H9 (cell line): ENCODE data around the gene F2. TPM values are rescaled to one million over a fixed set of nuclear protein-coding genes. Genes with fewer than 3 reads are reported as not detected.

Experiments used
- DNase-seq: peaks from one replicate; pipeline ENCODE4 v3.0.0-alpha.2; 2017
- H2AFZ ChIP-seq: one replicate; pipeline ENCODE4 v1.6.1; 2013; ENCODE audit warnings: mild to moderate bottlenecking, low read length, control low read depth, moderate library complexity
- H2AK5ac ChIP-seq: 2 replicates; pipeline ENCODE4 v1.6.1; 2013; ENCODE audit warnings: low read length, control low read depth, mixed read lengths; ENCODE audit not compliant: insufficient read length
- H2BK120ac ChIP-seq: one replicate; pipeline ENCODE4 v1.6.1; 2013; ENCODE audit warnings: low read depth, mild to moderate bottlenecking, low read length, control low read depth, inconsistent platforms; ENCODE audit not compliant: poor library complexity, severe bottlenecking
- H2BK12ac ChIP-seq: 2 replicates; pipeline ENCODE4 v1.6.1; 2013; ENCODE audit warnings: low read length, control low read depth, mixed read lengths, low read depth; ENCODE audit not compliant: insufficient read length
- H2BK15ac ChIP-seq: 2 replicates; pipeline ENCODE4 v1.6.1; 2013; ENCODE audit warnings: low read depth, low read length, control low read depth
- H2BK20ac ChIP-seq: one replicate; pipeline ENCODE4 v1.6.1; 2013; ENCODE audit warnings: low read depth, mild to moderate bottlenecking, low read length, control low read depth, inconsistent platforms; ENCODE audit not compliant: poor library complexity, severe bottlenecking
- H2BK5ac ChIP-seq: 2 replicates; pipeline ENCODE4 v1.6.1; 2013; ENCODE audit warnings: low read length, control low read depth, mixed read lengths; ENCODE audit not compliant: insufficient read length
- H3K14ac ChIP-seq: 2 replicates; pipeline ENCODE4 v1.6.1; 2013; ENCODE audit warnings: low read length, control low read depth; ENCODE audit not compliant: insufficient read depth
- H3K18ac ChIP-seq: 2 replicates; pipeline ENCODE4 v1.6.1; 2013; ENCODE audit warnings: low read depth, mild to moderate bottlenecking, mixed read lengths, low read length, control low read depth; ENCODE audit not compliant: insufficient read length
- H3K23ac ChIP-seq: 2 replicates; pipeline ENCODE4 v1.6.1; 2013; ENCODE audit warnings: low read length, control low read depth, mixed read lengths, low read depth; ENCODE audit not compliant: insufficient read length
- H3K23me2 ChIP-seq: 2 replicates; pipeline ENCODE4 v1.6.1; 2013; ENCODE audit warnings: low read depth, mild to moderate bottlenecking, mixed read lengths, low read length, control low read depth; ENCODE audit not compliant: insufficient read length, poor library complexity, severe bottlenecking
- H3K27ac ChIP-seq: 2 replicates; pipeline ENCODE4 v1.5.1; 2013; ENCODE audit warnings: low read length, control low read depth, mixed read lengths, low read depth; ENCODE audit not compliant: insufficient read length
- H3K27me3 ChIP-seq: 2 replicates; pipeline ENCODE4 v1.6.1; 2013; ENCODE audit warnings: low read length, control low read depth, inconsistent platforms; ENCODE audit not compliant: insufficient read depth
- H3K4ac ChIP-seq: 2 replicates; pipeline ENCODE4 v1.6.1; 2013; ENCODE audit warnings: low read depth, mild to moderate bottlenecking, control low read depth, inconsistent platforms, low read length, moderate library complexity
- H3K4me1 ChIP-seq: 2 replicates; pipeline ENCODE4 v1.6.1; 2013; ENCODE audit warnings: low read length, control low read depth, inconsistent platforms; ENCODE audit not compliant: insufficient read depth
- H3K4me2 ChIP-seq: 2 replicates; pipeline ENCODE4 v1.6.1; 2013; ENCODE audit warnings: low read length, control low read depth, mixed read lengths; ENCODE audit not compliant: insufficient read length, insufficient read depth
- H3K56ac ChIP-seq: 2 replicates; pipeline ENCODE4 v1.6.1; 2013; ENCODE audit warnings: low read depth, mild to moderate bottlenecking, mixed read lengths, low read length, control low read depth; ENCODE audit not compliant: insufficient read length
- H3K79me1 ChIP-seq: 2 replicates; pipeline ENCODE4 v1.6.1; 2013; ENCODE audit warnings: low read depth, mild to moderate bottlenecking, moderate library complexity, low read length, control low read depth, inconsistent platforms; ENCODE audit not compliant: insufficient read depth, poor library complexity, severe bottlenecking
- H3K79me2 ChIP-seq: 2 replicates; pipeline ENCODE4 v1.6.1; 2013; ENCODE audit warnings: low read length, control low read depth, inconsistent platforms; ENCODE audit not compliant: insufficient read depth
- H3K9ac ChIP-seq: 2 replicates; pipeline ENCODE4 v1.6.1; 2013; ENCODE audit warnings: low read length, control low read depth, mixed read lengths; ENCODE audit not compliant: insufficient read length; ENCODE audit errors: extremely low read depth
- H3K9me3 ChIP-seq: one replicate; pipeline ENCODE4 v1.6.1; 2013; ENCODE audit warnings: low read depth, low read length, inconsistent platforms; ENCODE audit not compliant: control insufficient read depth
- H3T11ph ChIP-seq: one replicate; pipeline ENCODE4 v1.6.1; 2013; ENCODE audit warnings: mild to moderate bottlenecking, low read length, control low read depth, inconsistent platforms
- H4K20me1 ChIP-seq: one replicate; pipeline ENCODE4 v1.6.1; 2013; ENCODE audit not compliant: control insufficient read depth, insufficient read length, insufficient read depth
- H4K5ac ChIP-seq: 2 replicates; pipeline ENCODE4 v1.6.1; 2013; ENCODE audit warnings: low read depth, mild to moderate bottlenecking, mixed read lengths, low read length, control low read depth; ENCODE audit not compliant: insufficient read length
- H4K8ac ChIP-seq: replicated peaks from 2 replicates; pipeline ENCODE4 v1.6.1; 2013; ENCODE audit warnings: low read length, control low read depth, mixed read lengths, low read depth; ENCODE audit not compliant: insufficient read length
- H4K91ac ChIP-seq: 2 replicates; pipeline ENCODE4 v1.6.1; 2013; ENCODE audit warnings: low read depth, mild to moderate bottlenecking, moderate library complexity, mixed read lengths, low read length, control low read depth; ENCODE audit not compliant: insufficient read length
- H3K27ac Mint-ChIP-seq, 3 experiments: 2 replicates in 2 of 3; 3 replicates in 1 of 3; pipeline ENCODE4 v1.8.0; 2020 to 2021; ENCODE audit warnings: mixed read lengths in 3 of 3, mild to moderate bottlenecking in 1 of 3, moderate library complexity in 1 of 3
- H3K27me3 Mint-ChIP-seq: 2 replicates; pipeline ENCODE4 v1.8.0; 2021; ENCODE audit warnings: low read depth, mild to moderate bottlenecking, moderate library complexity, mixed read lengths
- H3K36me3 Mint-ChIP-seq, 3 experiments: 2 replicates in 2 of 3; 3 replicates in 1 of 3; pipeline ENCODE4 v1.8.0; 2020 to 2021; ENCODE audit warnings: low read depth in 3 of 3, mixed read lengths in 3 of 3; ENCODE audit not compliant: insufficient read depth in 1 of 3
- H3K4me1 Mint-ChIP-seq, 2 experiments: 2 replicates each; pipeline ENCODE4 v1.8.0; 2020; ENCODE audit warnings: mixed read lengths in 2 of 2
- H3K4me3 Mint-ChIP-seq, 2 experiments: 2 replicates in 1 of 2; 3 replicates in 1 of 2; pipeline ENCODE4 v1.8.0; 2020 to 2021; ENCODE audit warnings: mild to moderate bottlenecking in 2 of 2, mixed read lengths in 2 of 2, moderate library complexity in 1 of 2
- H3K9me3 Mint-ChIP-seq, 2 experiments: 2 replicates in 1 of 2; 3 replicates in 1 of 2; pipeline ENCODE4 v1.8.0; 2020; ENCODE audit warnings: mild to moderate bottlenecking in 2 of 2, mixed read lengths in 2 of 2, moderate library complexity in 1 of 2
- CTCF ChIP-seq: fragments of 200-600 bp; sonication (generic); conservative IDR thresholded peaks from 3 replicates; pipeline ENCODE4 v1.8.0; 2021; ENCODE audit warnings: antibody characterized with exemption, mild to moderate bottlenecking
- whole genome bisulfite sequencing: extraction: QIAGEN DNeasy Blood & Tissue Kit; methylation state at CpG from one replicate; pipeline ENCODE4 v1.1.7; 2013; ENCODE audit warnings: missing lambda C conversion rate, low lambda C conversion rate, mixed read lengths; ENCODE audit not compliant: insufficient read length; ENCODE audit errors: extremely low coverage; 5-methylcytosine and 5-hydroxymethylcytosine counted together
- total RNA-seq: library from RNA; stranded (reverse); gene quantifications from 2 replicates; pipeline ENCODE4 v1.2.1, GENCODE V29; 2021

Gene F2
- total RNA-seq, 1 experiment from 2014 or later, result not detected

GRCh38 chr11:46737699-46738098 lies 18.7 kb downstream of the F2 start:
- no peaks in the 10 kb centered on the region for H3K27me3 ChIP-seq
- H3K4me2 ChIP-seq, result no peak overlapping the region
- H3K23me2 ChIP-seq, result no peaks in the 10 kb centered on the region
- Mint-ChIP-seq H3K4me1 (peaks cover 6 to 8% of the 10 kb centered on the region in 2 experiments), H3K36me3 (peaks cover 17 to 22% (median 19%) of the 10 kb centered on the region in 3 experiments; a peak in 6 of 7 replicates), H3K27ac (no peak overlapping the region), H3K9me3 (no peaks in the 10 kb centered on the region; a peak in 1 of 5 replicates), H3K4me3 (no peak overlapping the region), H3K27me3 (no peaks in the 10 kb centered on the region; the same call in 1 of the 2 replicates)
- no peak overlapping the region for H2BK20ac ChIP-seq
- H2AK5ac ChIP-seq, result no peak overlapping the region
- H2AFZ ChIP-seq, result no peak overlapping the region
- H3K14ac ChIP-seq, result no peak overlapping the region
- no peak overlapping the region for H3T11ph ChIP-seq
- no peaks in the 10 kb centered on the region for H4K20me1 ChIP-seq
- H3K27ac ChIP-seq, result no peak overlapping the region
- no peak overlapping the region for H4K91ac ChIP-seq
- no peaks in the 10 kb centered on the region for H3K79me1 ChIP-seq
- H2BK5ac ChIP-seq, result no peak overlapping the region
- no CpG with 5 or more reads among the region's 11 CpGs for WGBS
- H3K18ac ChIP-seq, result no peak overlapping the region
- no peaks in the 10 kb centered on the region for H3K4me1 ChIP-seq
- no peak overlapping the region for H4K5ac ChIP-seq
- no peak overlapping the region for H2BK120ac ChIP-seq
- H3K56ac ChIP-seq, result no peak overlapping the region
- H3K79me2 ChIP-seq, result no peaks in the 10 kb centered on the region
- TF ChIP-seq CTCF, result no peak
- H3K9ac ChIP-seq, result no peak overlapping the region
- no peak for DNase-seq
- no peaks in the 10 kb centered on the region for H3K9me3 ChIP-seq
- no peak overlapping the region for H2BK12ac ChIP-seq
- H4K8ac ChIP-seq, result no peak overlapping the region
- no peak overlapping the region for H3K23ac ChIP-seq
- H3K4ac ChIP-seq, result no peak overlapping the region
- no peak overlapping the region for H2BK15ac ChIP-seq
